ENCODE results near the gene PCNA. TPM values are rescaled to one million over a fixed set of nuclear protein-coding genes. Genes with fewer than 3 reads are reported as not detected.
A peak's percentile ranks its signal among the peaks of the same experiment; 100 is the strongest.

The PCNA gene
- polyA plus RNA-seq, 2 of the 4 experiments (the other 2 are of a cell fraction) = 445 to 450 TPM

- TF ChIP-seq FOSB (CRISPR knock-in tag; IDR thresholded peaks at IDR 0.05) (peak; percentile 70; the same call in 1 of the 2 replicates), ZNF302 (CRISPR knock-in tag; IDR thresholded peaks at IDR 0.05) (no peak), JUN (IDR thresholded peaks at IDR 0.05) (peak; percentile 94 to 98)
Measured at GRCh38 chr20:5119435-5120184, at the start of gene PCNA (continued).

DNA sequence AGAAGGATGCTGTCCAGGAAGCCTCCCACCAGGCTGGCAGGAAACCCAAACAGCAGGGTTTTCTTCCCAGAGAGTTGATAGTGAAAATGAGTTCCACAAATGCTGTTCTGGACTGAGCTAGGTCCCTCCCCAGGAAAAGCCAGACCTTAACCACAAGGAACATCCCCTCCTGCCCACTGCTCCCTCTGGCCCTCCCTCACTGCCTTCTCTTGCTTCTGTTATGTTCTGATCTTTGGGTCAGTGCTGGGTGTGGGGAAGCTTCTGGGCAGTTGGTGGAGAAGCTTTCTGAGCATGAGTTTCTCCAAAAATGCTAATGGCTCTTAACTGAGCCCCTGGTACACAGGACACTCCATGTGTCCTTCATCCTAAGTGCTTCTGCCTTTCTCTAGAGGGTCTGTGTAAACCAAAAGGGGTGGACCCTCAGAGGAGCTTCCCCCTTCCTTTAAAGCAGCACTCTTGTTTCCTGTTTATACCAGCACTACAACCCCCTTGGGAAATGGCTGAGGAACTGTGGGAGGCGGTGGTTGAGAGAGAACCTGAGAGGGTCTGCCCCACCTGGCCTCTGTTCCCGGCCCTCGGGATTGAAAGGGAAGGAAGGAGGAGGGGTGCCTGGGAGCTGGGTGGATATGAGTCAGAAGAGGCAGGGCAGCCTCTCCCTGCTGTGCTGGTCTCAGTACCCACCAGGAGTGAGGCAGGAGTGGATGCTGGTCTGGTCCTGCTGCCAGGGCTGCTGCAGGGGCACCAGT is 49.1 kb upstream of the PCNA start:
- CTCF ChIA-PET = interaction anchor here (0.9 to 5.3 kb wide), 10 partner anchors 10 to 905 kb away, joined by 3 to 32 read pairs (median 4); partner anchors contain the start of gene CDS2
- 54% methylated on average over 3 of the region's 3 CpGs for WGBS (ENCODE audit: missing lambda C conversion rate)
- no peak for FAIRE-seq
- Histone ChIP-seq H3K9me3 (no peaks in the 10 kb centered on the region), H3K4me2 (peak overlapping the region; percentile 32; the same call in 2 of the 3 replicates), H3K4me1 (peaks cover 16% of the 10 kb centered on the region), H3K4me3 (no peak overlapping the region), H3K27ac (peak overlapping the region in 1 of 2 experiments; percentile 10; a peak in 2 of 6 replicates)
- POLR2A ChIA-PET = interaction anchor here (0.6 to 0.8 kb wide), 2 partner anchors 43 to 441 kb away, joined by 3 to 6 read pairs; partner anchors contain the start of gene CDS2
- ATAC-seq = peak; percentile 69 to 71; a peak in 4 of 6 replicates
- DNase-seq (ENCODE audit: low read depth in 1 of 2, low spot score in 1 of 2) = no peak
- no peak for TF ChIP-seq POLR2AphosphoS2 (conservative IDR thresholded peaks at IDR 0.05; ENCODE audit: low read length)

- Histone ChIP-seq H3K4me1 (peaks cover 24% of the 10 kb centered on the region), H3K4me2 (no peak overlapping the region), H3K4me3 (no peak overlapping the region), H3K9me3 (no peaks in the 10 kb centered on the region), H3K27ac (no peak overlapping the region)
- 91% methylated on average over 13 of the region's 13 CpGs for WGBS (ENCODE audit: missing lambda C conversion rate)
- ChIA-PET POLR2A (no interaction called here), CTCF (interaction anchor here (1.2 to 5.3 kb wide), 4 partner anchors 27 to 40 kb away, joined by 3 to 25 read pairs (median 12); partner anchors contain the start of gene CDS2)
- TF ChIP-seq HOXB13 (CRISPR knock-in tag; IDR thresholded peaks at IDR 0.05; ENCODE audit: low read depth) (no peak), ZFP36 (IDR thresholded peaks at IDR 0.05; ENCODE audit: borderline replicate concordance, partially characterized antibody) (no peak), ZSCAN20 (CRISPR knock-in tag; IDR thresholded peaks at IDR 0.05) (no peak), EHMT2 (IDR thresholded peaks at IDR 0.05; ENCODE audit: low read depth) (no peak), CHD4 (IDR thresholded peaks at IDR 0.05; ENCODE audit: borderline replicate concordance) (no peak), MYC (IDR thresholded peaks at IDR 0.05; ENCODE audit: borderline replicate concordance, low read length) (no peak), CBX8 (IDR thresholded peaks at IDR 0.05) (no peak), HEYL (CRISPR knock-in tag; IDR thresholded peaks at IDR 0.05) (no peak), KDM5A (IDR thresholded peaks at IDR 0.05) (no peak), CTCF (IDR thresholded peaks at IDR 0.05) (no peak)
- ATAC-seq (no peak), FAIRE-seq (no peak), DNase-seq (ENCODE audit: low read depth in 1 of 2, low spot score in 1 of 2) (no peak)
Measured at GRCh38 chr20:5164645-5165625, 45.2 kb upstream of the PCNA start.

Measured in A549 (cell line).